ENCODE measurements around the gene SUMO1.

DNA sequence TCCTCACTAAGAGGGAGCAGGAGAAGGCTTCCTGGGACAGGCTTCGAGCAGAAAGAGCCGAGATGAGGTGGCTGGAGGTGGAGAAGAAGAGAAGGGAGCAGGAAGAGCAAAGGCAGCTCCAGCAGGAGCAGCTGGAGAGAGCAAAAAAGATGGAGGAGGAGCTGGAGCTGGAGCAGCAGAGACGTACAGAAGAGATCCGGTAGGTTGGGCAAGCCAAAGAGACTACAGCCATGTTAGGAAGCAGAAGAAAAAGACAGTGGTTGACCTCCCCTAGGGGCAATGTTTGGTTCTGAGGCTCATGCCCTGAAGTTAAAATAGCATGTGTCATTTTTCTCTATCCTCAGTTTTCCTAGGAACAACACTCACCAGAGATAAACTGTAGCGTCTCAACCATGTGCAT lies 45.1 kb downstream of the SUMO1 start:
- TF ChIP-seq CTCF (conservative IDR thresholded peaks at IDR 0.05; ENCODE audit: low read depth, low read length): no peak
- no peak for TF ChIP-seq EZH2 (IDR thresholded peaks at IDR 0.05; ENCODE audit: low read length, unreplicated experiment)
- no peak for TF ChIP-seq EZH2phosphoT487 (IDR thresholded peaks at IDR 0.05; ENCODE audit: borderline replicate concordance, low read length)

Data from PC-3 (cell line).